ENCODE data around the gene STPG4. TPM values are rescaled to one million over a fixed set of nuclear protein-coding genes. Genes with fewer than 3 reads are reported as not detected.

Gene STPG4
- total and polyA plus RNA-seq, 2 donors from 2014 or later = not detected

DNA sequence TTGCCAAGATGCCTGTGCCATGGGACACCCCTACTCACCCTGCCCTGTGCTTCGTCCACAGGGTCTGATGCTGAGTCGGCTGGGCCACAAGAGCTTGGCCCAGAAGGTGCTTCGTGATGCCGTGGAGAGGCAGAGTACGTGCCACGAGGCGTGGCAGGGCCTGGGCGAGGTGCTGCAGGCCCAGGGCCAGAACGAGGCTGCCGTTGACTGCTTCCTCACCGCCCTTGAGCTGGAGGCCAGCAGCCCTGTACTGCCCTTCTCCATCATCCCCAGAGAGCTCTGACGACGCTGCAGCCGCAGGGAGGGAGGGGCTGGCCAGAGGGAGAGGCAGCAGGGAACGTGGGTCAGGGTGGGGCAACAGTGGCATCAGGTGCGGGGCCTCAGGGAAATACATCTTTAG, 81.5 kb downstream of the STPG4 start:
- intact Hi-C loops (cut with DNase I) = no loop called here
- FAIRE-seq = no peak
- Histone ChIP-seq H3K36me3 (ENCODE audit: control insufficient read depth in 2 of 3, insufficient read depth in 3 of 3, low read length in 3 of 3) (no peaks in the 10 kb centered on the region), H3K27ac (ENCODE audit: low read depth in 2 of 2, low read length in 2 of 2) (no peak overlapping the region), H3K9me3 (ENCODE audit: control insufficient read depth in 2 of 3, insufficient read depth in 1 of 3, low read length in 3 of 3) (no peaks in the 10 kb centered on the region), H3K4me3 (ENCODE audit: low read length in 3 of 3) (no peak overlapping the region), H3K27me3 (ENCODE audit: control insufficient read depth, insufficient read depth, low read length) (no peaks in the 10 kb centered on the region), H3K4me1 (ENCODE audit: control insufficient read depth in 2 of 3, insufficient read depth in 2 of 3, low read depth in 1 of 3, low read length in 3 of 3) (peaks cover 0 to 47% (median 32%) of the 10 kb centered on the region in 3 donors), H3K9ac (ENCODE audit: low read length in 3 of 3) (no peak overlapping the region)
- TF ChIP-seq, protein P1, sequence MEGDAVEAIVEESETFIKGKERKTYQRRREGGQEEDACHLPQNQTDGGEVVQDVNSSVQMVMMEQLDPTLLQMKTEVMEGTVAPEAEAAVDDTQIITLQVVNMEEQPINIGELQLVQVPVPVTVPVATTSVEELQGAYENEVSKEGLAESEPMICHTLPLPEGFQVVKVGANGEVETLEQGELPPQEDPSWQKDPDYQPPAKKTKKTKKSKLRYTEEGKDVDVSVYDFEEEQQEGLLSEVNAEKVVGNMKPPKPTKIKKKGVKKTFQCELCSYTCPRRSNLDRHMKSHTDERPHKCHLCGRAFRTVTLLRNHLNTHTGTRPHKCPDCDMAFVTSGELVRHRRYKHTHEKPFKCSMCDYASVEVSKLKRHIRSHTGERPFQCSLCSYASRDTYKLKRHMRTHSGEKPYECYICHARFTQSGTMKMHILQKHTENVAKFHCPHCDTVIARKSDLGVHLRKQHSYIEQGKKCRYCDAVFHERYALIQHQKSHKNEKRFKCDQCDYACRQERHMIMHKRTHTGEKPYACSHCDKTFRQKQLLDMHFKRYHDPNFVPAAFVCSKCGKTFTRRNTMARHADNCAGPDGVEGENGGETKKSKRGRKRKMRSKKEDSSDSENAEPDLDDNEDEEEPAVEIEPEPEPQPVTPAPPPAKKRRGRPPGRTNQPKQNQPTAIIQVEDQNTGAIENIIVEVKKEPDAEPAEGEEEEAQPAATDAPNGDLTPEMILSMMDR (IDR thresholded peaks at IDR 0.05; ENCODE audit: borderline replicate concordance, extremely low read depth, insufficient read depth) = no peak
- DNase-seq = peak in 2 of 5 donors; percentile 45 to 67

DNA sequence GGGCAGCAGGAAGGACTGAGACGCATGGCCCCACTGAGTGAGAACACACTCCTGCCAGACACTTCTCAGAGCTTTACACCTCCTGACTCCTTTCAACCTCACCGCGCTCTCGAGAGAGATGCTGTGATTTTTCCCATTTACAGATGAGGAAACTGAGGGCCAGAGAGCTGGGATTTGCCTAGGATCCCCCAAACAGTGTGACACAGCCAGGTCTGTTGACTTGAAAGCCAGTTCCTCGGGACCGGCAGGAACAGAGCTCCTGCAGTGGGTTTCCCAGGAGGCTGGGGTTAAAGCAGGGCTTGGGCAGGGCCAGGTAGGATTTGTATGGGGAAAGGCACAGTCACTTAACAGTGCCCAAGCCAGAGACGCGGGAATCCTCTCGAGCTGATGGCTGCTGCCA, 81.9 kb downstream of the STPG4 start:
- DNase-seq (no peak), FAIRE-seq (no peak)
- Histone ChIP-seq H3K36me3 (ENCODE audit: control insufficient read depth in 2 of 3, insufficient read depth in 3 of 3, low read length in 3 of 3) (no peaks in the 10 kb centered on the region), H3K27ac (ENCODE audit: low read depth in 2 of 2, low read length in 2 of 2) (peak overlapping the region; percentile 81 to 95), H3K4me3 (ENCODE audit: low read length in 3 of 3) (no peak overlapping the region), H3K4me1 (ENCODE audit: control insufficient read depth in 2 of 3, insufficient read depth in 2 of 3, low read depth in 1 of 3, low read length in 3 of 3) (peaks cover 0 to 51% (median 32%) of the 10 kb centered on the region in 3 donors), H3K27me3 (ENCODE audit: control insufficient read depth, insufficient read depth, low read length) (no peaks in the 10 kb centered on the region), H3K9ac (ENCODE audit: low read length in 3 of 3) (no peak overlapping the region), H3K9me3 (ENCODE audit: control insufficient read depth in 2 of 3, insufficient read depth in 1 of 3, low read length in 3 of 3) (no peaks in the 10 kb centered on the region)
- intact Hi-C loops (cut with DNase I) = no loop called here
- TF ChIP-seq, protein P1 (IDR thresholded peaks at IDR 0.05; ENCODE audit: borderline replicate concordance, extremely low read depth, insufficient read depth) = no peak

- TF ChIP-seq, protein P1 (IDR thresholded peaks at IDR 0.05; ENCODE audit: borderline replicate concordance, extremely low read depth, insufficient read depth) = no peak
- H3K36me3 ChIP-seq (ENCODE audit: control insufficient read depth in 2 of 3, insufficient read depth in 3 of 3, low read length in 3 of 3) = no peaks in the 10 kb centered on the region
- H3K27me3 ChIP-seq (ENCODE audit: control insufficient read depth, insufficient read depth, low read length) = no peaks in the 10 kb centered on the region
- DNase-seq = peak in 4 of 5 donors; percentile 51 to 76 (median 64)
- H3K9ac ChIP-seq (ENCODE audit: low read length in 3 of 3) = no peak overlapping the region
- FAIRE-seq = no peak
- no peak overlapping the region for H3K4me3 ChIP-seq (ENCODE audit: low read length in 3 of 3)
- peaks cover 0 to 55% (median 37%) of the 10 kb centered on the region in 3 donors for H3K4me1 ChIP-seq (ENCODE audit: control insufficient read depth in 2 of 3, insufficient read depth in 2 of 3, low read depth in 1 of 3, low read length in 3 of 3)
- H3K27ac ChIP-seq (ENCODE audit: low read depth in 2 of 2, low read length in 2 of 2) = peak overlapping the region; percentile 81 to 95
- intact Hi-C loops (cut with DNase I) = no loop called here
- no peaks in the 10 kb centered on the region for H3K9me3 ChIP-seq (ENCODE audit: control insufficient read depth in 2 of 3, insufficient read depth in 1 of 3, low read length in 3 of 3)
Observed at GRCh38 chr2:47072728-47073191, 82.3 kb downstream of the STPG4 start.

Measured in kidney (tissue), 14 donors.